Measurements from ENCODE around the gene FAM133A. TPM values are rescaled to one million over a fixed set of nuclear protein-coding genes. Genes with fewer than 3 reads are reported as not detected.

The FAM133A gene
- total RNA-seq, 1 experiment from 2014 or later, result 0.07 TPM

- H3K9ac ChIP-seq (ENCODE audit: low read length), result no peak overlapping the region
- H3K4me2 ChIP-seq (ENCODE audit: low read length), result no peak overlapping the region
- no peak for DNase-seq
- no peaks in the 10 kb centered on the region for H3K36me3 ChIP-seq (ENCODE audit: low read depth, low read length)
- H3K9me3 ChIP-seq (ENCODE audit: low read length), result no peaks in the 10 kb centered on the region
- BruUV-seq (replicated peaks), result no TSS peak
- H2AFZ ChIP-seq (ENCODE audit: low read length), result no peak overlapping the region
- H3K9me2 ChIP-seq (replicated peaks; ENCODE audit: low read length), result no peaks in the 10 kb centered on the region
- no peaks in the 10 kb centered on the region for H3K27me3 ChIP-seq (ENCODE audit: low read length)
- ChIA-PET CTCF (no interaction called here), POLR2A (ENCODE audit: unreplicated experiment) (no interaction called here)
- no peak for ATAC-seq
- no peak overlapping the region for H3K27ac ChIP-seq (ENCODE audit: low read length)
- H3K79me2 ChIP-seq (ENCODE audit: low read length), result no peaks in the 10 kb centered on the region
- no peak for TF ChIP-seq EZH2 (IDR thresholded peaks at IDR 0.05; ENCODE audit: low read length, unreplicated experiment)
- TF ChIP-seq CTCF (conservative IDR thresholded peaks at IDR 0.05; ENCODE audit: low read depth, low read length), result no peak
- TF ChIP-seq EZH2phosphoT487 (IDR thresholded peaks at IDR 0.05; ENCODE audit: borderline replicate concordance, low read length), result no peak
- no peaks in the 10 kb centered on the region for H4K20me1 ChIP-seq (ENCODE audit: low read length)
- no peaks in the 10 kb centered on the region for H3F3A ChIP-seq (ENCODE audit: low read length, unreplicated experiment)
- H3K4me3 ChIP-seq (ENCODE audit: low read length), result no peak overlapping the region
- intact Hi-C loops (cut with micrococcal nuclease), result no loop called here
- H3K4me1 ChIP-seq (ENCODE audit: insufficient read depth, low read length), result no peaks in the 10 kb centered on the region
Observed at GRCh38 chrX:93660575-93660974, 13.4 kb upstream of the FAM133A start.

GRCh38 chrX:93673056-93673868 lies 744 bp upstream of the FAM133A start, which contains the start of gene NAP1L3:
Gene NAP1L3, minus strand, starts transcription at chrX:93673578. Its CDS starts 274 bp downstream, at chrX:93673304.
- ChIA-PET CTCF (no interaction called here), POLR2A (ENCODE audit: unreplicated experiment) (no interaction called here)
- Histone ChIP-seq H3K4me1 (ENCODE audit: insufficient read depth, low read length) (no peaks in the 10 kb centered on the region), H3K9me3 (ENCODE audit: low read length) (no peaks in the 10 kb centered on the region), H3K36me3 (ENCODE audit: low read depth, low read length) (no peaks in the 10 kb centered on the region), H3F3A (ENCODE audit: low read length, unreplicated experiment) (no peaks in the 10 kb centered on the region), H3K4me2 (ENCODE audit: low read length) (peak within 1 kb of the TSS; percentile 84), H3K27ac (ENCODE audit: low read length) (no peak within 1 kb of the TSS), H3K4me3 (ENCODE audit: low read length) (peak within 1 kb of the TSS; percentile 76), H3K27me3 (ENCODE audit: low read length) (no peaks in the 10 kb centered on the region), H2AFZ (ENCODE audit: low read length) (peak within 1 kb of the TSS; percentile 86), H3K79me2 (ENCODE audit: low read length) (no peaks in the 10 kb centered on the region), H3K9me2 (replicated peaks; ENCODE audit: low read length) (no peaks in the 10 kb centered on the region), H3K9ac (ENCODE audit: low read length) (peak within 1 kb of the TSS; percentile 26; the same call in 1 of the 2 replicates), H4K20me1 (ENCODE audit: low read length) (no peaks in the 10 kb centered on the region)
- peak; percentile 44 for DNase-seq
- peak; percentile 86 for ATAC-seq
- intact Hi-C loops (cut with micrococcal nuclease), result loop anchor here (10.0 kb wide), 1 partner anchor 88 kb away; no protein-coding TSS in a partner anchor
- no peak for TF ChIP-seq EZH2phosphoT487 (IDR thresholded peaks at IDR 0.05; ENCODE audit: borderline replicate concordance, low read length)
- TF ChIP-seq EZH2 (IDR thresholded peaks at IDR 0.05; ENCODE audit: low read length, unreplicated experiment), result no peak
- TF ChIP-seq CTCF (conservative IDR thresholded peaks at IDR 0.05; ENCODE audit: low read depth, low read length), result no peak
- BruUV-seq (replicated peaks), result no TSS peak

- no peak for DNase-seq
- Histone ChIP-seq H3K9me2 (replicated peaks; ENCODE audit: low read length) (no peaks in the 10 kb centered on the region), H3K9ac (ENCODE audit: low read length) (no peak overlapping the region), H3K27ac (ENCODE audit: low read length) (no peak overlapping the region), H2AFZ (ENCODE audit: low read length) (no peak overlapping the region), H3K36me3 (ENCODE audit: low read depth, low read length) (no peaks in the 10 kb centered on the region), H3K9me3 (ENCODE audit: low read length) (no peaks in the 10 kb centered on the region), H3K4me2 (ENCODE audit: low read length) (no peak overlapping the region), H3K4me3 (ENCODE audit: low read length) (no peak overlapping the region), H3K27me3 (ENCODE audit: low read length) (no peaks in the 10 kb centered on the region), H3K4me1 (ENCODE audit: insufficient read depth, low read length) (no peaks in the 10 kb centered on the region), H3F3A (ENCODE audit: low read length, unreplicated experiment) (no peaks in the 10 kb centered on the region), H3K79me2 (ENCODE audit: low read length) (no peaks in the 10 kb centered on the region), H4K20me1 (ENCODE audit: low read length) (no peaks in the 10 kb centered on the region)
- POLR2A ChIA-PET (ENCODE audit: unreplicated experiment), result no interaction called here
- intact Hi-C loops (cut with micrococcal nuclease), result no loop called here
- TF ChIP-seq EZH2phosphoT487 (IDR thresholded peaks at IDR 0.05; ENCODE audit: borderline replicate concordance, low read length) (no peak), EZH2 (IDR thresholded peaks at IDR 0.05; ENCODE audit: low read length, unreplicated experiment) (no peak), CTCF (conservative IDR thresholded peaks at IDR 0.05; ENCODE audit: low read depth, low read length) (no peak)
- no peak for ATAC-seq
- BruUV-seq (replicated peaks), result no TSS peak
- CTCF ChIA-PET, result no interaction called here
Observed at GRCh38 chrX:93695981-93696380, 22.0 kb downstream of the FAM133A start.
